ENCODE measurements around the gene PLD6. TPM values are rescaled to one million over a fixed set of nuclear protein-coding genes. Genes with fewer than 3 reads are reported as not detected.
A peak's percentile ranks its signal among the peaks of the same experiment; 100 is the strongest.

Gene PLD6
- total RNA-seq, 2 donors from 2014 or later, result 9.5 to 26.4 TPM

GRCh38 chr17:17152385-17152784 lies 53.7 kb downstream of the PLD6 start:
- DNase-seq (ENCODE audit: low spot score), result no peak
- intact Hi-C loops (cut with DNase I), result loop anchor here (5.0 kb wide), 1 partner anchor 55 kb away; the partner anchor contains the start of gene PLD6
- Histone ChIP-seq H3K4me3 (no peak overlapping the region), H3K4me1 (replicated peaks) (no peaks in the 10 kb centered on the region), H3K36me3 (peaks cover 0 to 26% of the 10 kb centered on the region in 2 donors), H3K27me3 (replicated peaks; ENCODE audit: insufficient read depth) (no peaks in the 10 kb centered on the region), H3K27ac (peak overlapping the region; percentile 18 to 30), H3K9me3 (no peaks in the 10 kb centered on the region)
- 80% methylated on average over 4 of the region's 4 CpGs for WGBS
- no peak for TF ChIP-seq CTCF (IDR thresholded peaks at IDR 0.05)
- no peak for TF ChIP-seq POLR2A (IDR thresholded peaks at IDR 0.05)
- no peak for TF ChIP-seq POLR2AphosphoS5 (IDR thresholded peaks at IDR 0.05)

GRCh38 chr17:17151962-17152361 lies 54.2 kb downstream of the PLD6 start:
- intact Hi-C loops (cut with DNase I), result loop anchor here (5.0 kb wide), 1 partner anchor 55 kb away; the partner anchor contains the start of gene PLD6
- Histone ChIP-seq H3K36me3 (peaks cover 0 to 26% of the 10 kb centered on the region in 2 donors), H3K9me3 (no peaks in the 10 kb centered on the region), H3K4me3 (no peak overlapping the region), H3K4me1 (replicated peaks) (no peaks in the 10 kb centered on the region), H3K27ac (peak overlapping the region; percentile 18 to 38), H3K27me3 (replicated peaks; ENCODE audit: insufficient read depth) (no peaks in the 10 kb centered on the region)
- WGBS, result 44% methylated on average over 8 of the region's 8 CpGs
- TF ChIP-seq POLR2AphosphoS5 (IDR thresholded peaks at IDR 0.05), result peak; percentile 55
- TF ChIP-seq CTCF (IDR thresholded peaks at IDR 0.05), result no peak
- peak; percentile 71 for DNase-seq (ENCODE audit: low spot score)

- no peak for DNase-seq (ENCODE audit: low spot score)
- no peak for TF ChIP-seq POLR2A (IDR thresholded peaks at IDR 0.05)
- TF ChIP-seq CTCF (IDR thresholded peaks at IDR 0.05), result no peak
- no peak for TF ChIP-seq POLR2AphosphoS5 (IDR thresholded peaks at IDR 0.05)
- H3K4me3 ChIP-seq, result no peak overlapping the region
- peak overlapping the region; percentile 18 to 38 for H3K27ac ChIP-seq
- no peaks in the 10 kb centered on the region for H3K27me3 ChIP-seq (replicated peaks; ENCODE audit: insufficient read depth)
- H3K36me3 ChIP-seq, result peaks cover 0 to 21% of the 10 kb centered on the region in 2 donors
- H3K9me3 ChIP-seq, result no peaks in the 10 kb centered on the region
- H3K4me1 ChIP-seq (replicated peaks), result no peaks in the 10 kb centered on the region
- 86% methylated on average over 3 of the region's 3 CpGs for WGBS
- intact Hi-C loops (cut with DNase I), result loop anchor here (5.0 kb wide), 1 partner anchor 56 kb away; the partner anchor contains the start of gene PLD6
Measured at GRCh38 chr17:17151541-17151940, 54.6 kb downstream of the PLD6 start.

GRCh38 chr17:17151055-17151454 lies 55.1 kb downstream of the PLD6 start:
- Histone ChIP-seq H3K9me3 (no peaks in the 10 kb centered on the region), H3K27ac (no peak overlapping the region), H3K27me3 (replicated peaks; ENCODE audit: insufficient read depth) (no peaks in the 10 kb centered on the region), H3K36me3 (peaks cover 0 to 17% of the 10 kb centered on the region in 2 donors), H3K4me3 (no peak overlapping the region), H3K4me1 (replicated peaks) (no peaks in the 10 kb centered on the region)
- intact Hi-C loops (cut with DNase I), result loop anchor here (5.0 kb wide), 1 partner anchor 56 kb away; the partner anchor contains the start of gene PLD6
- no peak for DNase-seq (ENCODE audit: low spot score)
- TF ChIP-seq POLR2A (IDR thresholded peaks at IDR 0.05) (no peak), POLR2AphosphoS5 (IDR thresholded peaks at IDR 0.05) (no peak), CTCF (IDR thresholded peaks at IDR 0.05) (no peak)
- WGBS, result 88% methylated on average over 5 of the region's 5 CpGs

Small RNAs within 50 kb of the gene (small RNA-seq; reads per million reads assigned to genes)
- gene RNU6-767P, result 0 reads per million in 2 donors

Other genes with a start within 250 kb of the PLD6 start
- gene TNFRSF13B, start 234.2 kb downstream of the PLD6 start, total RNA-seq, result not detected
- 100 to 1,000 TPM in 1 of 2 donors, 10 to 100 TPM in 1; 84.3 to 258 TPM for gene MPRIP, start 163.9 kb downstream of the PLD6 start, total RNA-seq
- gene FLCN, start 30.8 kb upstream of the PLD6 start, total RNA-seq, result 100 to 1,000 TPM in 1 of 2 donors, 10 to 100 TPM in 1; 43.8 to 125 TPM
- 10 to 100 TPM; 52.6 to 79.6 TPM for gene COPS3, start 74.9 kb upstream of the PLD6 start, total RNA-seq
- gene NT5M, start 97.0 kb upstream of the PLD6 start, total RNA-seq, result 10 to 100 TPM in 1 of 2 donors, 1 to 10 TPM in 1; 7.6 to 35.2 TPM

Measured in prostate gland (tissue), 2 donors.